Stimulated activated CD4-positive, alpha-beta T cell treated with anti-CD3 and anti-CD28 coated beads, Interleukin-2, amount 100 ng/mL, for 48 hours (primary cell): ENCODE measurements around the gene PAX6.

Experiments used
- DNase-seq, 2 donors: peaks; one replicate each; pipeline ENCODE4 v3.0.0-alpha.2; 2020

Gene PAX6

GRCh38 chr11:31807799-31808667 is 3.1 kb downstream of the PAX6 start:
- no peak for DNase-seq

GRCh38 chr11:31806928-31807798 is 4.0 kb downstream of the PAX6 start:
- DNase-seq: no peak

- no peak for DNase-seq
These were observed 4.8 kb downstream of the PAX6 start for GRCh38 chr11:31806186-31806927.

- DNase-seq: no peak
These were observed 5.4 kb downstream of the PAX6 start for GRCh38 chr11:31805629-31806185.

GRCh38 chr11:31805037-31805628 is 6.0 kb downstream of the PAX6 start:
- no peak for DNase-seq

GRCh38 chr11:31804312-31805036 is 6.6 kb downstream of the PAX6 start:
- DNase-seq: no peak

GRCh38 chr11:31803813-31804311 is 7.3 kb downstream of the PAX6 start:
- no peak for DNase-seq

- DNase-seq: no peak
These were observed 7.9 kb downstream of the PAX6 start for GRCh38 chr11:31802990-31803812.

- DNase-seq: no peak
These were observed 8.5 kb downstream of the PAX6 start for GRCh38 chr11:31802609-31802989.

- no peak for DNase-seq
These were observed 9.0 kb downstream of the PAX6 start for GRCh38 chr11:31802000-31802551.

- no peak for DNase-seq
These were observed 9.8 kb downstream of the PAX6 start for GRCh38 chr11:31801298-31801702.

GRCh38 chr11:31800398-31801265 is 10.5 kb downstream of the PAX6 start:
- no peak for DNase-seq

GRCh38 chr11:31799435-31800397 is 11.4 kb downstream of the PAX6 start:
- no peak for DNase-seq

- DNase-seq: no peak
These were observed 12.3 kb downstream of the PAX6 start for GRCh38 chr11:31798554-31799434.

- DNase-seq: no peak
These were observed 13.0 kb downstream of the PAX6 start for GRCh38 chr11:31798057-31798553.

- DNase-seq: no peak
These were observed 13.7 kb downstream of the PAX6 start for GRCh38 chr11:31797190-31798056.
